SK-N-SH treated with all-trans-retinoic acid at 6 μM for 48 hours (cell line): ENCODE measurements around the gene TPP2.

Source experiments
- ATAC-seq: fragments of 200-7000 bp; cut with Tn5 transposase; 3 replicates; pipeline ENCODE4 v1.9.1; 2020; ENCODE audit warnings: mild to moderate bottlenecking, moderate library complexity
- ARNTL ChIP-seq: fragments of 450-650 bp; formaldehyde crosslinking; IDR thresholded peaks from 2 replicates; pipeline ENCODE4 v1.5.0; 2020; ENCODE audit warnings: low read depth, mild to moderate bottlenecking, moderate library complexity, borderline replicate concordance
- BACH2 ChIP-seq: fragments of 250-450 bp; sonication (Bioruptor Pico); IDR thresholded peaks from 2 replicates; pipeline ENCODE4 v1.9.0; 2021; ENCODE audit warnings: mild to moderate bottlenecking, borderline replicate concordance
- CSDC2 ChIP-seq: fragments of 250-450 bp; sonication (Bioruptor Pico); IDR thresholded peaks from 2 replicates; pipeline ENCODE4 v1.5.0; 2020; ENCODE audit warnings: mild to moderate bottlenecking, moderate library complexity
- ESRRG ChIP-seq: fragments of 250-450 bp; sonication (Bioruptor Pico); IDR thresholded peaks from 2 replicates; pipeline ENCODE4 v1.6.1; 2021; ENCODE audit warnings: mild to moderate bottlenecking
- GLIS3 ChIP-seq: fragments of 250-450 bp; sonication (Bioruptor Pico); IDR thresholded peaks from 2 replicates; pipeline ENCODE4 v1.5.0; 2020; ENCODE audit warnings: mild to moderate bottlenecking, moderate library complexity
- ISL1 ChIP-seq: fragments of 250-450 bp; sonication (Bioruptor Pico); IDR thresholded peaks from 2 replicates; pipeline ENCODE4 v2.1.2; 2022; ENCODE audit warnings: mild to moderate bottlenecking, moderate library complexity
- OSR1 ChIP-seq: fragments of 250-450 bp; sonication (Bioruptor Pico); IDR thresholded peaks from 2 replicates; pipeline ENCODE4 v1.8.0; 2022; ENCODE audit warnings: moderate library complexity, mild to moderate bottlenecking, inconsistent platforms
- PATZ1 ChIP-seq: fragments of 250-450 bp; sonication (Bioruptor Pico); IDR thresholded peaks from 2 replicates; pipeline ENCODE4 v1.8.0; 2020; ENCODE audit warnings: mild to moderate bottlenecking, moderate library complexity, borderline replicate concordance
- PPARA ChIP-seq: fragments of 250-450 bp; sonication (Bioruptor Pico); IDR thresholded peaks from 2 replicates; pipeline ENCODE4 v1.5.0; 2020; ENCODE audit warnings: mild to moderate bottlenecking, borderline replicate concordance
- RARB ChIP-seq: fragments of 250-450 bp; sonication (Bioruptor Pico); IDR thresholded peaks from 2 replicates; pipeline ENCODE4 v1.8.0; 2021; ENCODE audit warnings: mild to moderate bottlenecking, moderate library complexity
- SNAI2 ChIP-seq: fragments of 250-450 bp; sonication (Bioruptor Pico); IDR thresholded peaks from 2 replicates; pipeline ENCODE4 v1.5.0; 2020; ENCODE audit warnings: mild to moderate bottlenecking, moderate library complexity
- TCF4 ChIP-seq: fragments of 250-450 bp; sonication (Bioruptor Pico); IDR thresholded peaks from 2 replicates; pipeline ENCODE4 v1.8.0; 2021; ENCODE audit warnings: mild to moderate bottlenecking, moderate library complexity, borderline replicate concordance
- TOX ChIP-seq: fragments of 250-450 bp; sonication (Bioruptor Pico); IDR thresholded peaks from 2 replicates; pipeline ENCODE4 v1.8.0; 2021; ENCODE audit warnings: mild to moderate bottlenecking, moderate library complexity, borderline replicate concordance
- TSHZ2 ChIP-seq: fragments of 250-450 bp; sonication (Bioruptor Pico); IDR thresholded peaks from 2 replicates; pipeline ENCODE4 v1.5.0; 2020; ENCODE audit warnings: mild to moderate bottlenecking, moderate library complexity
- ZC3H10 ChIP-seq: fragments of 250-450 bp; sonication (Bioruptor Pico); IDR thresholded peaks from 2 replicates; pipeline ENCODE4 v1.5.1; 2021; ENCODE audit warnings: mild to moderate bottlenecking, moderate library complexity
- ZFP3 ChIP-seq: fragments of 250-450 bp; sonication (Bioruptor Pico); IDR thresholded peaks from 2 replicates; pipeline ENCODE4 v1.5.0; 2020; ENCODE audit warnings: mild to moderate bottlenecking, moderate library complexity
- ZFP30 ChIP-seq: fragments of 450-650 bp; formaldehyde crosslinking; IDR thresholded peaks from 2 replicates; pipeline ENCODE4 v1.5.0; 2022; ENCODE audit warnings: mild to moderate bottlenecking, moderate library complexity
- ZNF565 ChIP-seq: fragments of 450-650 bp; formaldehyde crosslinking; conservative IDR thresholded peaks from 2 replicates; pipeline ENCODE4 v1.5.0; 2020; ENCODE audit warnings: low read depth, mild to moderate bottlenecking, moderate library complexity
- ZNF70 ChIP-seq: fragments of 450-650 bp; formaldehyde crosslinking; IDR thresholded peaks from 2 replicates; pipeline ENCODE4 v1.5.0; 2020; ENCODE audit warnings: mild to moderate bottlenecking, moderate library complexity
- ZNF8 ChIP-seq: fragments of 450-650 bp; formaldehyde crosslinking; IDR thresholded peaks from 2 replicates; pipeline ENCODE4 v1.5.0; 2020; ENCODE audit warnings: mild to moderate bottlenecking, moderate library complexity
- TF ChIP-seq, protein P1 (sequence below): fragments of 250-450 bp; sonication (Bioruptor Pico); IDR thresholded peaks from 2 replicates; pipeline ENCODE4 v1.5.1; 2020; ENCODE audit warnings: low read depth, mild to moderate bottlenecking, moderate library complexity
- TF ChIP-seq, protein P2 (sequence below): fragments of 250-450 bp; sonication (Bioruptor Pico); IDR thresholded peaks from 2 replicates; pipeline ENCODE4 v1.8.0; 2021; ENCODE audit warnings: low read depth, mild to moderate bottlenecking, moderate library complexity, borderline replicate concordance
- TF ChIP-seq, protein P3 (sequence below): fragments of 250-450 bp; sonication (Bioruptor Pico); IDR thresholded peaks from 2 replicates; pipeline ENCODE4 v1.5.1; 2021; ENCODE audit warnings: mild to moderate bottlenecking, moderate library complexity

Gene TPP2

DNA sequence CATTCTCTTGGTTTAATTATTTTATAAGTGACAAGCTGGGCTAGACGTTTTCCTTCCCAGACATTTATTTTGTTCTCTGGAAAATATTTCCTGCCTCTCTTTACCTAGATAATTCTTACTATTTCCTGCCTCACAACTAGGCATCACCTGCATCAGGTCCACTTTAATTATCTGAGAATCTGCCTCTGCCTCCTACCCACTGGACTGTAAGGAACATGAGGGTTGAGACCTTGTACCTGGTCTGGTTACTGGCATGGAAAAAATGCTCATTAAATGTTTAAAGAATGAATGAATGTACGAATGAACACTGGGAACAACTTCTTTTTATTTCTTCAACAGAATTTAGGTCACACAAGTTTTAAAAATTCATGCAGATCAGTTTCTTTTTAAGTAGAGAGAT, 111.4 kb downstream of the TPP2 start:
- no peak for TF ChIP-seq ZNF565 (CRISPR knock-in tag)
- TF ChIP-seq ZFP3 (CRISPR knock-in tag) = no peak
- TF ChIP-seq SNAI2 (CRISPR knock-in tag) = no peak
- TF ChIP-seq CSDC2 (CRISPR knock-in tag) = no peak
- no peak for TF ChIP-seq ZFP30 (CRISPR knock-in tag)
- no peak for TF ChIP-seq TOX (CRISPR knock-in tag)
- TF ChIP-seq RARB (CRISPR knock-in tag) = no peak
- TF ChIP-seq TSHZ2 (CRISPR knock-in tag) = no peak
- TF ChIP-seq PATZ1 = no peak
- TF ChIP-seq ESRRG (CRISPR knock-in tag) = no peak
- TF ChIP-seq ZNF8 (CRISPR knock-in tag) = no peak
- TF ChIP-seq OSR1 = no peak
- no peak for TF ChIP-seq PPARA (CRISPR knock-in tag)
- TF ChIP-seq, protein P1, sequence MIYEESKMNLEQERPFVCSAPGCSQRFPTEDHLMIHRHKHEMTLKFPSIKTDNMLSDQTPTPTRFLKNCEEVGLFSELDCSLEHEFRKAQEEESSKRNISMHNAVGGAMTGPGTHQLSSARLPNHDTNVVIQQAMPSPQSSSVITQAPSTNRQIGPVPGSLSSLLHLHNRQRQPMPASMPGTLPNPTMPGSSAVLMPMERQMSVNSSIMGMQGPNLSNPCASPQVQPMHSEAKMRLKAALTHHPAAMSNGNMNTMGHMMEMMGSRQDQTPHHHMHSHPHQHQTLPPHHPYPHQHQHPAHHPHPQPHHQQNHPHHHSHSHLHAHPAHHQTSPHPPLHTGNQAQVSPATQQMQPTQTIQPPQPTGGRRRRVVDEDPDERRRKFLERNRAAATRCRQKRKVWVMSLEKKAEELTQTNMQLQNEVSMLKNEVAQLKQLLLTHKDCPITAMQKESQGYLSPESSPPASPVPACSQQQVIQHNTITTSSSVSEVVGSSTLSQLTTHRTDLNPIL = no peak
- TF ChIP-seq, protein P2, sequence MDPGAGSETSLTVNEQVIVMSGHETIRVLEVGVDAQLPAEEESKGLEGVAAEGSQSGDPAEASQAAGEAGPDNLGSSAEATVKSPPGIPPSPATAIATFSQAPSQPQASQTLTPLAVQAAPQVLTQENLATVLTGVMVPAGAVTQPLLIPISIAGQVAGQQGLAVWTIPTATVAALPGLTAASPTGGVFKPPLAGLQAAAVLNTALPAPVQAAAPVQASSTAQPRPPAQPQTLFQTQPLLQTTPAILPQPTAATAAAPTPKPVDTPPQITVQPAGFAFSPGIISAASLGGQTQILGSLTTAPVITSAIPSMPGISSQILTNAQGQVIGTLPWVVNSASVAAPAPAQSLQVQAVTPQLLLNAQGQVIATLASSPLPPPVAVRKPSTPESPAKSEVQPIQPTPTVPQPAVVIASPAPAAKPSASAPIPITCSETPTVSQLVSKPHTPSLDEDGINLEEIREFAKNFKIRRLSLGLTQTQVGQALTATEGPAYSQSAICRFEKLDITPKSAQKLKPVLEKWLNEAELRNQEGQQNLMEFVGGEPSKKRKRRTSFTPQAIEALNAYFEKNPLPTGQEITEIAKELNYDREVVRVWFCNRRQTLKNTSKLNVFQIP (CRISPR knock-in tag) = no peak
- ATAC-seq = no peak

DNA sequence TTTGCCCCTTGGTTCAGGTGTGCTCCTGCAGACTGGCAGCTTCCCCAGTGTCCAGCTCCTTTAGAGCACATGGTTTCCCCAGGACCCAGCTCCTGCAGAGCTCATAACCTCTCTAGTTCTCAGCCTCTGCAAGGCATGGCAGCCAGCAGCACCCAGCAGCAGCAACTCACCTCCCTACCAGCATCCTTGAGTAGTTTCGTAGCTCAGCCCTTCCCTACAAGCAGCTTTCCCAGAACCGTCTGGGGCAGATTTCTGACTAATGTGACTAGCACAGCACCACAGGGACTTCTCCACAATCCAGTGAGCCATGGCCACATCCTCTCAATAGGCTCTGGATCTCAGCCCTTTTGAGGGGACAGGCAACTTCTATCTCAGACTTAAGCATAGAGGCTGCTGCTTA, 112.2 kb downstream of the TPP2 start:
- TF ChIP-seq TOX (CRISPR knock-in tag) = no peak
- TF ChIP-seq SNAI2 (CRISPR knock-in tag) = no peak
- no peak for TF ChIP-seq ESRRG (CRISPR knock-in tag)
- TF ChIP-seq CSDC2 (CRISPR knock-in tag) = no peak
- no peak for TF ChIP-seq BACH2 (CRISPR knock-in tag)
- no peak for TF ChIP-seq ZNF70 (CRISPR knock-in tag)
- TF ChIP-seq ZC3H10 (CRISPR knock-in tag) = no peak
- no peak for TF ChIP-seq GLIS3 (CRISPR knock-in tag)
- TF ChIP-seq, protein P3, sequence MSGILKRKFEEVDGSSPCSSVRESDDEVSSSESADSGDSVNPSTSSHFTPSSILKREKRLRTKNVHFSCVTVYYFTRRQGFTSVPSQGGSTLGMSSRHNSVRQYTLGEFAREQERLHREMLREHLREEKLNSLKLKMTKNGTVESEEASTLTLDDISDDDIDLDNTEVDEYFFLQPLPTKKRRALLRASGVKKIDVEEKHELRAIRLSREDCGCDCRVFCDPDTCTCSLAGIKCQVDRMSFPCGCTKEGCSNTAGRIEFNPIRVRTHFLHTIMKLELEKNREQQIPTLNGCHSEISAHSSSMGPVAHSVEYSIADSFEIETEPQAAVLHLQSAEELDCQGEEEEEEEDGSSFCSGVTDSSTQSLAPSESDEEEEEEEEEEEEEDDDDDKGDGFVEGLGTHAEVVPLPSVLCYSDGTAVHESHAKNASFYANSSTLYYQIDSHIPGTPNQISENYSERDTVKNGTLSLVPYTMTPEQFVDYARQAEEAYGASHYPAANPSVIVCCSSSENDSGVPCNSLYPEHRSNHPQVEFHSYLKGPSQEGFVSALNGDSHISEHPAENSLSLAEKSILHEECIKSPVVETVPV (CRISPR knock-in tag) = no peak
- no peak for TF ChIP-seq OSR1
- no peak for TF ChIP-seq RARB (CRISPR knock-in tag)
- TF ChIP-seq ZFP30 (CRISPR knock-in tag) = no peak
- no peak for ATAC-seq

- no peak for ATAC-seq
- TF ChIP-seq OSR1 (no peak), TOX (CRISPR knock-in tag) (no peak), TSHZ2 (CRISPR knock-in tag) (no peak), CSDC2 (CRISPR knock-in tag) (no peak), TCF4 (no peak), ISL1 (no peak), PPARA (CRISPR knock-in tag) (no peak), GLIS3 (CRISPR knock-in tag) (no peak), ARNTL (CRISPR knock-in tag) (no peak)
- TF ChIP-seq, protein P3 (CRISPR knock-in tag) = no peak
- TF ChIP-seq, protein P1 = no peak
Observed at GRCh38 chr13:102709536-102709935, 112.8 kb downstream of the TPP2 start.
